Kasumi-1 (cell line): ENCODE results near the gene TRPM3.
A peak's percentile ranks its signal among the peaks of the same experiment; 100 is the strongest.

Experiments
- DNase-seq, 2 experiments: peaks; one replicate each; lab custom pipeline; 2025; lab: John Stamatoyannopoulos, UW

TRPM3 gene

DNA sequence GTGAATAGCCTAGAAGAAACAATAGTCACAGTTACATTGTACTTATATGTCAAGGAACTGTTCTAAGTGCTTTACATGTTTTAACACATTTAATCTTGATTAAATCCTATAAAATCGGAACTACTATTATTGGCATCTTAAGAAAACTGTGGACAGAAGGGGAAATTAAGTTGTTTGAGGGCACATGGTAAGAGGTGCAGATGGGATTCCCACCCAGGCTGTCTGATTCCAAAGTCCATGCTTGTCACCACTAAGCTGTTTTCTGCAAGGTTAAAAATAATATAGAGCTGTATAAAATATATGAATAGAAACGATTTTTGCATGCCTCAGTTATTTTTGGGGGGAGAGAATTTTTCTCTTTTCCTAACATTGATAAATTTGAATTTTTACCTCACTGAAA lies 512.4 kb downstream of the TRPM3 start:
- no peak for DNase-seq

DNA sequence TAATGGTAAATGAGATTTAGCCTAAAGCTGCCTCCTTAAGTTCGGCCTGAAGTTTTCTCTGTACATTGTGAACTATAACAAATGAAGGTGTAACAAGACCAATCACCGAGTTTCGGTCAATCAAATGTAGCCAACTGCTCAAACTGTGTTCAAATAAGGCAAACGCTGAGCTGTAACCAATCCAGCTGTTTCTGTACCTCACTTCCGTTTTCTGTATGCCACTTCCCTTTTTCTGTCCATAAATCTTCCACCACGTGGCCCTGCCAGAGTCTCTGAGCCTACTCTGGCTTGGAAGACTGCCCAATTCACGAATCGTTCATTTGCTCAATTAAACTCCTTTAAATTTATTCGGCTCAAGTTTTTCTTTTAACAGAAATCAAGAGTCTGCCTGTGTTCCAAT lies 513.5 kb downstream of the TRPM3 start:
- DNase-seq, result peak; percentile 92 to 93

DNA sequence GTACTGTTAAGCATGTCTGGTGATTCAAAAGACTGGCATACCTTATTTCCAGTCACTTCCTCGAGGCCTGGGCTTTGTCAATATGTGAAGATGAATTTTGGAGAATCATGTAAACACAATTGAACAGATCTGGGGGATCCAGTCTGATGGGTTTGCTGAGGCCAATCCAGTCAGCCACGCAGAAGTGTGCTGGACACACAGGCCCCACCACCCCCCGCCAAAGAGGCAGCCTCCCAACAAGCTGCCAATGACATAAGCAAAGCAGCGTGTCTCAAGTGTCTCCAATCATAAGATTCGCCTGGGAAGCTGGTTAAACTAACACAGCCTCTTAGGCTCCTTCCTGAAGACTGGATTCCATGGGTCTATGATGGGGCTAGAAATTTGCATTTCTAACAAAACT lies 514.1 kb downstream of the TRPM3 start:
- no peak for DNase-seq

DNA sequence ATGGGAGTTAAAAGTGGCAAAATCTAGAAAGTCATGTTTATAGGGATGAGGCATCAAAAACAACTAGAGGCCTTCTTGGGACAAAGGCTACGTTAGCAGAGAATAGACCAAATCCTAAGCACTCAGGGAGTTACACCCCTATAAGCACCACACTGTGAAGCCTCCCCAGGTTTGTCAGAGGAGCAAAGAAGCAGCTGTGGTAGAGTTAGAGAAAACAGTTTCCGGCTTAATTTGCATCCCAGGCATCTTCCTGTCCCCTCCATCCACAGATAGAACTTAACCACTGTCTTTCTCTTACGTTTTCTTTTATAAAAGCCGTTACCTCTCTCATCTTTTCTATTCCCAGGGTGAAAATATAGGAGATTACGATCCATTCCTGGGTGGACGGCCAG lies 518.4 kb downstream of the TRPM3 start:
- DNase-seq, result no peak

DNA sequence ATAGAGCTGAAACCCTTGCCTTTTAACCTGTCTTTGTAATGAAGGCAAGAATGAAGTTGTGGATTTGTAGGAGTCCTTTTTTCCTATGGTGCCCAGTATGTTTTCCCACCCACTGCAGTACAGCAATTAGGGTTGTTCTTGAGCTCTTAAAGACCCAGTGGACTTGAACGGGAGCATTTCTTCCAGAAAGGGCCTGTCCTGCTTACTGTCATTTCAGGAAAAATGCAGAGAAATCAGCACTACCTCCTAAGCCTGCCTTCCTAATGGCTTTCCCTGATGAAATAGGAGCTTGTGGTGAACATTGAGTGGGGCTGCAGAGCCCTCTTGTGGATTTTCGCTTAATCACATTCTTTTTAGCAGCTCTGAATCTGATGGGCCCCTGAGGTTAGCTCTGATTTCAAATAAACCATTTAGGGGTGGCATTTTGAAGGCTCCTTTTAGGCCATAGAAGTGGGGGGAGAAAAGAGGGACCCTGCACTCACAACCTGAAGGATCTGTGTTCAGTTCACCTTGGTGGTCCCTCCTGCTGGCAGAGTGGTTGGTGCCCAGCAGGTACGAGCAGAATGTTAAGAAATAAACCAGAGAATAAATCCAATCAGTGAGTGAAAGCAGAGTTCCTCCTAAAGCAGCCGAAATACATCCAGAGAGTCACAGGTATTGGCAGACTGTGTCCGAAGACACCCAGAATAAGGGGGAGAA lies 519.0 kb downstream of the TRPM3 start:
- DNase-seq, result peak; percentile 81 to 83

DNA sequence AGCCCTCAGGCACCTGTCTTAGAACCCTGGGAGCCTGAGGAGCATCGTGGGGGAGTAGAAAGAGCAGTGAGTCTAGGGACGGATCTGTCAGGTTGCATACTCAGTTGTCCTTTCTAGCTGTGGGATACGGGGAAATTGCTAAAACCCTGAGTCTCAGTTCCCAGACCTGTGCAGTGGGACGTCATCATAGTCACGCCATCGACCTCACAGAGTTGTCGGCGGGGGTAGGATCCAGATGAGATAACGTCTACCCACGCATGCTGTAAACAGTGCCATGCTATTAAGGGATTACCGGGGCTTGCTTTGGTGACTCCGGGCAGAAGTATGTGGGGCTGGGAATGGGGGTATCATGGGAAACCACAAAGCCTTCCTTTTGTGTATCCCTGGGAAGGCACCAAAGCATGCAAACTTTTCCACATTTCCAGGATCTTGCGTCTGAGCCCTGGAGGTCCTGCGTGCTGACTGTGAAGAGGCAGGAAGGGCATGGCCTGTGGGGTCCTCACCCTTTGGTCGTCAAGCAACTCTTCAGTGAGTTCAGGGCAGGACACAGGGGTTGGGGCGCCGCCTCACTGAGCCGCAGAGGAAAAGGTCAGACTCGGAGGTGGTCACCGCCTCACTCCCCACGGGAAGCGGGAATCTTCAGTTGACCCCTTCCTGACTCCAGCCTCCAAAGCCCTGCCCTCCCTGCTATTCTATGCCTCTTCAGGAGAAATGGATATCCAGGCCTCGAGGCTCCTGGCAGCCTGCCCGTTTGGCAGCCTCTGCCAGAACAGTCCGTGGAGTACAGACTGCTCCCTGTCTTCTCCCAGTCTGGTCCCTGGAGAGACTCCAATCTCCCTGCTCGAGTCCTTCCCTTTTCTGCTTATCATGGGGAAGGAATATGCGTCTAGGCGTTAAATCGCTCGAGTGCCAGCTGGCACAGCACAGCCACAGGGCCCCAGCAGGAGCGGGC lies 520.1 kb downstream of the TRPM3 start:
- DNase-seq, result peak in 1 of 2 experiments; percentile 5

DNA sequence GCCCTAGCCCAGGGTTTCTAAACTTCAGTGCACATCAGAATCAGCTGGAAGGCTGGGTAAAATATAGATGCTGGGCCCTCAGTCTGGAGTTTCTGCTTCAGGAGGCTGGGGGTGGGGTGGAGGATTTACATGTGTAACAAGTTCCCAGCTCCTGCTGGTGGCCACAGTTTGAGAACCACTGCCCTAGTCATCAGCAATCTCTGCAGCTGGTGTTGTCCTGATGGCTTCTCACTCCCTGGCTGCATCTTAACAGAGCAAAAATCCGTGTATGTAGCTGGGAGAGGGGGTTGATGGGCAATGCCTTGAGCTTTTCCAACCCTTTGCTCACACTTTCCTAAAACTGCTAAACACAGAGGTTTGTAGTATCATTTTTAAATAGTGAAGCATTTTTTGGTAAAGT lies 520.9 kb downstream of the TRPM3 start:
- DNase-seq, result no peak

DNA sequence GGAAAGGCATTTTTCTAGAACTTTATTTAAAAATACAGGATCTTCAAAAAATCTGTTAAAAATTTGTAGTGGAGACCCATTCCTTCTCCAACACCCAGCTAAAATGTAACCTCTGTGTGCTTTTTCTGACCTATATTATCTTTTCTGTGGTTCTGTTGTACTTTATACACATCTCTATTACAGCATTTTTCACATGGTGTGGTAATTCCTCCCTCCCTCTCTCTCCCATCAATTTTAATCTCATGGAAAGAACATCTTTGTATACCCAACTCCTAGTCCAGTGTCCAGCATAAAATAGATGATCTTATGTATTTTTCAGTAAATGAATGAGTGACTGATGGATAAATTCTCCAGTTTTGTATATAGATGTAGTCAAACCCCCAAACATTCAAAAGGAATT lies 523.5 kb downstream of the TRPM3 start:
- DNase-seq, result no peak

DNA sequence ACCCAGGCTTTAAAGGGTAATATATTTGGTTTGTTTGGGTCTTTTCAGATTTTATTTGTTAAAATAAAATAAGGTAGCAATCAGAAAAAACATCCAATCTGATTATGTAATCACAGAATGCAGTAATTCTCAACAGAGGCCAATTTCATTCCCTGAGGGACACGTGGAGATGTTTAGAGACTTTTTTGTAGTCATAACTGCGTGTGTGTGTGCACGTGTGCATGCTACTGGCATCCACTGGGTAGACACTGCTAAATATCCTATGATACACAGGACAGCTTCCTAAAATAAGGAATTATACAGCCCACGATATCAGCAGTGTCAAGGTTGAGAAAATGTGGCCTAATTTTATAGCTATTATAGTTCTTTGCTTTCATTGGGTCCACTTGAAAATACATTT lies 526.2 kb downstream of the TRPM3 start:
- no peak for DNase-seq

DNA sequence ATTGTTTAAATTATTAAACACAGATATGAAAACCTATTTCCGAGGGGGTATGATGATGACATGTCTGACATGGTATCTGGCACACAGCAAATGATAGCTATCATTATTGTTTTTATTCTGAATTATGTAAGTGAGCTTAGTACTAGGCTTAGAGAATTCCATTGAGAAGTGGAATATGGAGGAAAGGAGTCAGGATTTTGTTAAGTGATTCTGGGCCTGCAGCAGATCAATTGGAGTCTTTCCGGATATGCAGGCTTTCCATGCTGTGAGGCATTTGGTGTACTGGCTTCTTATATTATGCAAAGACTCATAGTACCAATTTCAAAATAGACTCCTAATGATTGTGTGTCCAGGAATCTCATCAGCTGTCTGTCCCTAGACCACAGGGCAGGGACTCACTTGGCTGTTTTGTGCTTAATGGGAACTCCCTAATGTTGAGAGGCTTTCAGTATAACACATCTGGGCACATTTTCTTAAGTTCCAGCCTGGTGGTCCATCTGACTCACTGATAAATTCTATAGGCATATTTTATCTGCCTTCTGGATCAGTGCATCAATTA lies 527.0 kb downstream of the TRPM3 start:
- no peak for DNase-seq

DNA sequence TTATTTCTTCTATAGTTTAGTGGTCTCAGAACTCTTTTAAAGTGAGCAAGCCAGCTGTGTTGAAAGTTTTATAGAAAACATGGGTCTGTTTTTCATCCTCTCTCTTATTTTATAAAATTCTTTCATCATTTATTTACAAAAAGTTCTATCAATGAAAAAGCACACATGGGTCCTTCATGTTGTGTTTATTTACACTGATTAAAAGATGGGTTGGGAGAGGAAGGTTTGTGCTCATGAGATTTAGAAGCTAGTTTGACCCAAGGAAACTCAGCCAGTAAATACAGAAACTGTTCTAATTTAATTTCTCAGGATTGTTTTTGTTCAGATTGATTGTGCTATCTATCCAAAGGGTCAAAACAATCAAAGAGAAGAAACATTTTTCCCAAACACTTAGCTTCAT lies 528.2 kb downstream of the TRPM3 start:
- DNase-seq, result no peak

DNA sequence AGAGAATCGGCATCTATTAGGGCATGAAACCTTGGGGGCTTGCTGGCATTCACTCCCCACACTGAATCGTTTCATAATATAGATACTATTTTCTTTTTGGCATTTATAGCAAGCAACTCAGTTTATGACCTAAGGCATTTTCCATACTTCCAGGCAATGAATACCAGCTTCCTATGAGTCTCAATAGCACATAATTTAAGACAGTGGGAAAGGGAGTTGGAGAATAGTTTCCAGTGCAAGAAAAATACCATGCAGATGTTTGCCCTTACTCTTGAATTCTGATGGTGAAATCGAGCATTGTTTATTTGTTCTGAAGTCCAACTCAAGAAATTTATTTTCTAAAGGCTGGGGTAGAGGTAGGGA lies 531.1 kb downstream of the TRPM3 start:
- no peak for DNase-seq

DNA sequence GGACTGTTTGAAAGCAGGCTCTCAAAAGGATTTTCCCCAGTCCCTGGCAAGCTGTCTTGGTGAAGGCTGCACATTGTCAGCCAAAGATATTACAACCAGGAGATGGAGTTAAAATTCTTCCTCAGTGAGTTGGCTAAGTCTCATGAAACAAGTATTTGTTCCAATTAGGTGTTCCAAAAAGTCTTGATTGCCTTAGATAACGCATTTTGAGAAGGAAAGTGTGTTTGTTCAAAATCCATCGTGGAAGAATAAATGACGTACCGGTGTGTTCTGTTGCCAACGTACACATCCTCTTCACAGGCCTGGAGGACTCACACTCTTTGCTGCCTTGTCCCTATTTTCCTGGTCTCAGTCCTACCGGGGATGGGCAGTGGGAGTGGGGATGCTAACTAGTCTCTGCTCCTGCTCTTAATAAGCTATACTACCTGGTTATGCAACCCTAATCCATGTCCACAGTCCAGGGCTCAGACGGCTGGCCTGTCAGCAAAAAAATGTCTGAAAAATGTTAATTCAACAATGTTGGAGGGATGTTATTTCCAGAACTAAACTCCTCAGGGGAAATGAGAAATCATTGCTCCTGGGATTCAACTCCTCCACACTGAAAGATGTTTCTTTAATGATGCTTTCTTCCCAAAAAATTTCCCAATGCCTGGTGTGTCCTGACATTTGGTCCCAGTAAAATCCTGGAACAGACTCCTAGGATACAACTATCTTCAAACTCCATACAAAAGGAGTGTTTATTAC lies 531.7 kb downstream of the TRPM3 start:
- no peak for DNase-seq

DNA sequence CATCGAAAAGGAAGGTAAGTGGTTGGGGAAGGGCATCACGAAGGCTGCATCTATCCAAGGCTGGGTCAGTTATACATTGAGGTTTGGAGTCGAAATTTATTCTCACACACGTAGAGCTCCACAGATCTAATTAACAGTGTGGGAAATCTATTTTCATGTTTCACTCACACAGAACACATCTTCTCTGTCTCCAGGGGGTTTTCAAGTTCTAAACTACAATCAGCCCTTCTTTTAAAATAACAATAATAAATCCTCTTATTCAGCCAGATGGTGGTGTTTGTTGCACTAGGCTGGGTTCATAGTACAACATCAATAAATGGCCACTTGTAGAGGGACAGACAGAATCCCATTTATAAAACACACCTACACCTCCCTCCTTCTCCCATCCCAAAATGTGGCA lies 532.4 kb downstream of the TRPM3 start:
- DNase-seq, result no peak

DNA sequence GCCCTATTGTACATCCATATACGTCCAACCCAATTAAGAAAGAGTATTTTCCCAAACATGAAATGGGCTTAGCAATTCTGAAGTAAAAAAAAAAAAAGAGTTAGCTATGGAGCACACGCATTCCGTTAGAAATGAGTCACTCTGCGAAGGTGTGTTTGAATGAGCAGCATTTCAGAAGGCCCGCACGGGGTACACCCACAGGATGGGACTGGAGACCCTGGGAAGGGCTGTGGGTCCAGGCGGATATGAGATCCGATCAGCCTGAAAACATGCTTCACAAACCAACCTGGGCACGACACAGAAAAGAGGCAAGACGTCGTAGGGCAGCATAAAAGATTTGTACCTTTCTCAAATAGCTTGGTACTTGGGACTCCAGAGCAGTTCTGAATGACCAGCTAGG lies 533.0 kb downstream of the TRPM3 start:
- no peak for DNase-seq

DNA sequence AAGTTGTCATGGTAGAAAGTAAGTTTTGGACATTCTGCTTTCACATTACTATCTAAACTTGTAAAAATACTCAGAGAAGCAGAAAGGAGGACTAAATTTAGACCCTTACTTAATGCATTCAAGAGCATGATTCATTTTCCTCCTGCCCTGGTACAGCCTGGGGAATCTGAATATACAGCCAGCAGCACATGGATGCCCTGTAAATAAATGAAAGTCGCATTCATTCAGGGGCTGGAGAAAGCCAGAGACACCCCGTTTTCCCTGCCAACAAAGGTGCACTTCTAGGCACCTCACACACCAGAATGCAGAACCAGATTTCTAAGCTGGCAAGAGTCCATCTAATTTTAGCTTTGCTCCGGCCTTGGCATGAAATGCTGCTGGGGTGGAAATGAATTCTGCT lies 534.2 kb downstream of the TRPM3 start:
- no peak for DNase-seq

DNA sequence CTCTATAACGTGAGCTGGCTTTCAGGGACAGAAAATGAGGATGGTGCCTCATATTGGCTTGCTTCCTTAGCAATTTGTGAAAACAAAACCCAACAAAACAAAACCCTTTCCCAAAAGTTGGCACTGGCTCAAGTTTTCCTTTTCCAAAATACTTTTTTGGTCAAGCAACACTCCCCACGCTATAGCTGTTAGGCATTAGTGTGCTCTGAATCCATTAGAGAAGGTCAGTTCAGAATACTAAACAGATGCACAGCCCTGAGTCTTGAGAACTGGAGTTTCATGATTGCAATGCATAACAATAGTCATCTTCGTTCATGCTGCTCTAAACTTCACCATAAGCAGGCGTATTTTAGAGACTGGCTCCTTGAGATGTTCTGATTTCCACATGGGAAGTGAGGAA lies 534.9 kb downstream of the TRPM3 start:
- no peak for DNase-seq

DNA sequence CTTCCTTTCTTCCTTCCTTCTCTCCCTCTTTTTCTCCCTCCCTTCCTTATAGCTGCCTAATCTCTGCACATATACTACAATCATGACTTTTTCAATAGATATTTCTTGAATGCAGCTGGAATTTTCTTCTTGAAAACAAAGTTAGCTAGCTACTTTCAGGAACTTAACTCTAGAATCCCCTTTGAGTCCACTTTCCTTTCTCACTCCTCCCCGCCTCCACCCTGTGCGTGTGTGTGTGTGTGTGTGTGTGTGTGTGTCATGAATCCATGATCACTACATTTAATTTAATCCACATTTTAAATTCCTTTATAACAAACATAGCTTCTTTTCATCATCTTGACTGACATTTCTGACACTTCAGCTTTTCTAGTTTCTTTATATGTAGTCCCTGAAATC lies 539.5 kb downstream of the TRPM3 start:
- DNase-seq, result no peak

DNA sequence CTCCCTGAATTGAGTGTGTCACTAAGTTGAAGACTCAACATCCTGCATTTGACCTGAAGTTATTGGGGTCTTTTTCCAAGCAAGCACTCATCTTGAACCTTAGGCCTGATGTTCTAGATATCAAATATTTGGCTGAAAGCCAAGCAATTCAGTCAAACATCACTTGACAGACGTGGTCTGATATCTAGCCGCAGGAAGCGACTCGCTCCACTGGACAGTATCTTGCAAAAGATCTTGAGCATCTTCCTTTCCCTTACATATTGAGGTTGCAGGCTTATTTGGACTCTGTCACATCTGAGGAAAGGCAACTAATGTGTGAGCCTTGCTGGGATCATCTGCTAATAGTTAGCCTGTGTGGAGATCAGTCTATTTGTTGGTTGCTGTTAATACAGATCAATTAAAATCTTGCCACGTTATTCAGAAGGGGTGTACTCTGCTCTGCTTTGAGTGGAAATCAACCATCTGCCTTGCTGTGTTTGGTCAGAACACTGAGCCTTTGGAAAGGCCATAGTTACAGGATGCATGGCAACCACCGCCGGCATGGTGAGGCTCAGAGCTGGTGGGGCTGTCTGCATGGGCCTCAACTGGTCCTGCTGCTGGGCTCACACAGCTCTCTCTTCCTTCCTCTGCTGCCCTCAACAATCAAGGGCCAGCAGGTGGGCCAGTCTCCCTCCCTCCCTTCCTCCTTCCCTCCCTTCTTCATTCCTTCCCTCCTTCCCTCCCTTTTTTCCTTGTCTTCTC lies 540.0 kb downstream of the TRPM3 start:
- no peak for DNase-seq

DNA sequence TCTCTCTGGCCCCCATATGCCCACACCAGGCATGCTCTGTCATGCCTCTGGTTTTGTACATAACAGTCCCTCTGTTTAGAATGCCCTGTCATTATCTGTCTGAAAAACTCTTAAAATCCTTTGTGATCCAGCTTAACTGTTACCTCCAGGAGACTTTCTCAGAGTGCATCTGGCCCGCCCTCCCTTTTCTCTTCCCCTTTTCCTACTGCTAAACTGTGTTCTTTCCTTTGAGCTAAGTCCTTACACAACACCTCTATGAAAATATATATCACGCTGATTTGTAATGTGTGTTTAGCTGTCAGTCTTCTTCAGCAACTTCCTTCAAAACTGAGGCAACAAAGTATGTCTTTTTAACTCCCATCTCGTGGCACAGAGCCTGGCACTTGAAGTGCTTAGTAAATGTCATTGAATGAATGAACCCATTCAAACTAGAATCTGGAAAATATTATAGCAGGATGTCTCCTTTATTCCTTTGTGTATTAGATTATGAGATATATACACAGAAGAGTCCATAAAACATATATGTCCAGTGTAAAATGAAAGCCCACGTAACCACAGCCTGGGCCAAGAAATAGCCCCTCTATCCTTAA lies 540.7 kb downstream of the TRPM3 start:
- DNase-seq, result no peak

DNA sequence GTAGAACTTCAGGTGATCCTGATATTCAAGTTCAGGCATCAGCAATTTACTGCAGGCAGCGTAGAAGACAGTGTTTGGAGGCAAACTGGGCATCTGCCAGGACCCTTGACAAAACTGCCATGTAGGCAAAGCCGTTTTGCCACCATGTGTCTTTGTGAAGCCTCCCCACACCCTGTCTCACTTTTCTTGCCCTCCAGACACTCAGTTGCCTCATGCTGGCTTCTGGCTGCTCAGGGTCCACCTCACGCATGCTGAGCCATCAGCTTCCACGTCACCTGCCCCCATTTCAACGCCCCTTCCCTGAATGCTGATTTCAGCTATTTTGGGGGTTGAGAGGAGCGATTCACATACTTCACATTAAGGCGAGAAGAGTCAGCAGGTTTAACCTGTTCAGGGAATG lies 541.7 kb downstream of the TRPM3 start:
- no peak for DNase-seq
